ENCODE measurements around the gene GUCY1A1.
"Not testable (repeated sequence)": the region's sequence is repeated elsewhere in the genome, so short reads cannot be mapped to it uniquely, and the experiment has no call there.

Gene GUCY1A1, protein sequence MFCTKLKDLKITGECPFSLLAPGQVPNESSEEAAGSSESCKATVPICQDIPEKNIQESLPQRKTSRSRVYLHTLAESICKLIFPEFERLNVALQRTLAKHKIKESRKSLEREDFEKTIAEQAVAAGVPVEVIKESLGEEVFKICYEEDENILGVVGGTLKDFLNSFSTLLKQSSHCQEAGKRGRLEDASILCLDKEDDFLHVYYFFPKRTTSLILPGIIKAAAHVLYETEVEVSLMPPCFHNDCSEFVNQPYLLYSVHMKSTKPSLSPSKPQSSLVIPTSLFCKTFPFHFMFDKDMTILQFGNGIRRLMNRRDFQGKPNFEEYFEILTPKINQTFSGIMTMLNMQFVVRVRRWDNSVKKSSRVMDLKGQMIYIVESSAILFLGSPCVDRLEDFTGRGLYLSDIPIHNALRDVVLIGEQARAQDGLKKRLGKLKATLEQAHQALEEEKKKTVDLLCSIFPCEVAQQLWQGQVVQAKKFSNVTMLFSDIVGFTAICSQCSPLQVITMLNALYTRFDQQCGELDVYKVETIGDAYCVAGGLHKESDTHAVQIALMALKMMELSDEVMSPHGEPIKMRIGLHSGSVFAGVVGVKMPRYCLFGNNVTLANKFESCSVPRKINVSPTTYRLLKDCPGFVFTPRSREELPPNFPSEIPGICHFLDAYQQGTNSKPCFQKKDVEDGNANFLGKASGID

DNA sequence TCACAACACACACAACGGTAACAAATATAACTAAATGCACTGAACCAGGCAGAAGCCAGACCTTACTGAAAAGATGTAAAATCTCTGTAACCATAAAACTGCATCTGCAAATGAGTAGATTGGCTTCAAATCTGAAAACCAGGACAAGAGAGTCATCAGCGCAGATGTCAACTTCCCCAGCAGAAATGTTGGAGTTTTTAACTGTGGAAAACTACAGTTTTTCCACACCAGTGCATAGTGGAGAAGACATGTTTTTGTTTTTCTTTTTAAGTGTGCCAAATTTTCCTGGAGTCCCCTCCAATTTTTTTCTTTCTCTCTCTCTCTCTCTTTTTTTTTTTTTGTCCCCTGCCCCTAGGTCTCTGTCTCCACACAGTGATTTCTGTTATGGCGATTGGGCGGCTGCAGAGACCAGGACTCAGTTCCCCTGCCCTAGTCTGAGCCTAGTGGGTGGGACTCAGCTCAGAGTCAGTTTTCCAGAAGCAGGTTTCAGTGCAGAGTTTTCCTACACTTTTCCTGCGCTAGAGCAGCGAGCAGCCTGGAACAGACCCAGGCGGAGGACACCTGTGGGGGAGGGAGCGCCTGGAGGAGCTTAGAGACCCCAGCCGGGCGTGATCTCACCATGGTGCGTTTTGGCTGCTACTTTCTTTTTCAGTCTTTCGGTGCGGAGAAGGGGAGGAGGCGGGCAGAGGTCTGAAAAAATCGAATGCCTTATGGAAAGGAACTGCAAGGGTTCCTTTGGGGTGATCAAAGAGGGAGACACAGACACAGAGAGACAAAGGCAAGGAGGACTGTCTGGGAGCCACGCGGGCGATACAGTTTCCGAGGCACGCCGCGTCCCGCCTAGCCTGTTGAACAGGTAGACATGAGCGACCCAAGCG, at the start of gene GUCY1A1:
TSS of gene GUCY1A1 (plus strand) at position 505 of the 878 bp plus-strand sequence. CDS start 30,020 bp downstream, outside the sequence.
- no peak for DNase-seq

DNA sequence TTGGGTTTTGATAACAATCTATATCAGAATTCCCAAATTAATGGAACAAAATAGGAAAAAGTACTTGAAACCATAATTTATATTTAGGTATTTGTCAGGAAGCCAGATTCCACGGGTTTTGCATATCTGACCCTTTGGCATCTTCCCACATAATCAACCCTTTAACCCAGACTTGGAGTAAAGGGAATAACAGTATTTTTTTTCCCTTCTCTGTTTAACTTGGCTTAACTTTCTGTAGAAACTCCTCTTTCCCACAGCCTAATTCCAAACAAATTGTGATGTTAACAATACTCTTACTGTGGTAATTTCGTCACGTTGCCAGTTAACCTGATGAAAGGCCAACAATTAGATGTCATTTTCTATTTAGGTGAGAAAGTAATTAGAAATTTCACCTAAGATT, 49.4 kb upstream of the GUCY1A1 start:
- DNase-seq = no peak

DNA sequence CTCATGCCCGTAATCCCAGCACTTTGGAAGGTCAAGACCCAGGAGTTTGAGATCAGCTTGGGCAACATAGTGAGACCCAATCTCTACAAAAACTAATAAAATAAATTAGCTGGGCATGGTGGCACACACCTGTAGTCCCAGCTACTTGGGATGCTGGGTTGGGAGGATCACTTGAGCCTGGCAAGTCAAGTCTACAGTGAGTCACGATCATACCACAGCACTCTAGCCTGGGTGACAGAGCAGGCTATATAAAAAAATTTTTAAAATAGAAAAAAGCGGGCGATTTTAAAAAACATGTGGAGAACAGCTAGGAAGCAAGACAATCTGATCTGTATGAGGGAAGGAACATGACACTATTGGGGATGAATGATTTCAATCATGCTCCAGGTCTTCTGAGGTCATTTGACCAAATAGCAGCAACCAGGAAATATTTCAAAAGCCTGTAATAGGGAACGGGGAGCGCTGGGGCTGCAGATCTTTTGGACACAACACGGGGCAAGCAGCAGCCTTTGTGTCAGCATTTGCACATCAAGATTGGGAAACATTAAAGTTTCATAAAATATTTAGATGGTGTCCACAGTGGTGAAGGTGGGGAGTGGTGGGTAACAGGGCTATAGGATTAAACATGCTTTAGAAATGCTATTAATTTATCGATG, 48.3 kb upstream of the GUCY1A1 start:
- no peak for DNase-seq

DNA sequence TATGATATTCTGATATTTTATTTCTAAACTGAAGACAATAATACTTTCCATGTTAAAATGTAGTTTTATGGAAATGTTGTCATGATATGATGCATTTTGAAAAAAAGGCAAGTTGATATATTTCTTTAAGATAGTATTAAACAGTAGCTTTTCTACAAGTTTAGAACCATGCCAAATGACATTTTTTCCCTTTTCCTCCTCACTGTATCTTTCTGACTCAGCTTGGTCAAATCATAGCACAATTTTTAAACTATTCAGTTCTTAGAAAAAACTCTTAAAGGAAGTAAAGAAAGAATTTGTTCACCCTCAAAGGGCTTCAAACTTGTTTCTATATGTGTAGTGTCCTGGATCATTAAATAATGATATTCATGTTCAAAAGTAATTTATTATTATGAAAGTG, 46.0 kb upstream of the GUCY1A1 start:
- no peak for DNase-seq

DNA sequence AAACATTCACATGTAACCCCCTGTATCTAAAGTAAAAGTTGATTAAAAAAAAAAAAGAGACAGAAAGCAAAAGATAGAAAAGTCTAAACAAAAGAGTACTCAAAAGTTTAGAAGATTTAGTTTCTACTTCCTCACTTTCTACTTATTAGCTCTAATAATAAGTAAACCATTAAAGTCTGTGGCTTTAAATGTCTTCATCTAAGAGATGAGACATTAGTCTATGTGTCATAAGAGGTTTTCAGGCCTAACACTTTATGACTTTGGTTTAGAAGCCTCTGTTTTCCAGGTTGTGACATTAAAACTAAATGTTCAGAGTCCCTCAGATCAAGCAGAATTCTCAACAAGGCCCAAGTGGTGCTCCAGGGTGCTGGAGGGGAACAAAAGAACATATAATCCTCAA, 42.2 kb upstream of the GUCY1A1 start:
- no peak for DNase-seq

DNA sequence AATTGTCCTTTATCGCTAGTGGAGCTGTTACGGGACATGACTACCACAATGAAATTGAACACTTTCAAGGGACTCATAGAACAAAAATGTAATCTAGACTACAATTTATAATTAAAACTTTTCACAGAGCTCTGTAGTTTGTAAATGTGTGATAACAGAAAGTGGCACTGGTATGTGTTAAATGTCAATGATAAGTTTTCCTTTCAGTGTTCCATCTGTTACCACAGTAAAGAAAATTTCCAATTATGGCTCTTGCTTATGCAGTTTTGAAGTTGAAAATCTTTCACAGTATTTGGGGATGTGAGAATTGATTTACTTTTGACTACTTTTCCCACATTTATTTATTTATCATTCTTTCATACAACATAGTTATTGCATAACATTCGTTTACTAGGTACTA, 40.1 kb upstream of the GUCY1A1 start:
- DNase-seq = no peak

DNA sequence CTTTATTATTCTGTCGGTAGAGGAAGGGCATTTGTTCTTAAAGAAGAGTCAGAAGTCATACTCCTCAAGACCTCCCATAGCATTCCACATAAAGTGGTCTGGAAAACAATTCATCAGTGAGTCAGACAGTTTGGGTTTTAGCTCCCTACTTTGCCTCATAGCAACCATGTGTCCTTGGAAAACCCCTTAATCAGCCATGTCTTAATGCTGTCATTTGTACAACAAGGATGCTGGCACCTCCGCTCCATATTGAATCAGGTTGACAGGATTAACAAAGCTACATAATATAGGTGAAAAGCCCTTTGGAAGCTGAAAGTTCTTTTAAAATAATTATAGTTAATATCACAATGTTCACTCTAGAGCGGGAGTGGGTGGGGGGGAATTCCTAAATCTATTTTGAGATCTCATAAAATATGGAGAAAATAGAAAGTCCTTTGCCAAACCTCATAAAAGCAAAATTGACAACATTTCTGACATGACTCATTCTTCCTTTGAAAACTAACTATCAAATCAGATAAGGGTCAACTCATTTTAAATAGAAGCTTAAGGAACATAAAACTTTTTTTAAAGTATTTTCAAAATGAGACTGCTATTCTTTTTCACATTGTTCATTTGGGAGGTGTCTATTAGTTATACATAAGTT, 37.3 kb upstream of the GUCY1A1 start:
- DNase-seq = no peak

DNA sequence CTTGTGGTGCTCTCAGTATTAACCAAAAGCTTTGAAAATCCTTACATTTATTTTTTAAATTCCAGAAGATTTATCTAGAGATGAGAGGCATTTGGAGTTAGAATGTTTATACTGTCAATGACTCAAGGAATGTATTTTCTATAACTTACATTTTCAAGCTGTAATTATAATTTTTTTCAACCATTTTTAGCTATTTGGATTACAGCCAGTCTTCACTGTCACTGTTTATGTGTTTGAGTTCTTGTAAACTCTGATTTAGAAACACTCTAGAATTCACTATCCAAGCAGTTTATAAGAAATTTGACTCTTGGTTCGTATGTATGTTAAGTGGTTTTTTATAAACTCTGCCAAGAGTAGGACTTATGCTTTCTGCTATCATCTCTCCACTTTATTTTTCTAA, 36.7 kb upstream of the GUCY1A1 start:
- no peak for DNase-seq

DNA sequence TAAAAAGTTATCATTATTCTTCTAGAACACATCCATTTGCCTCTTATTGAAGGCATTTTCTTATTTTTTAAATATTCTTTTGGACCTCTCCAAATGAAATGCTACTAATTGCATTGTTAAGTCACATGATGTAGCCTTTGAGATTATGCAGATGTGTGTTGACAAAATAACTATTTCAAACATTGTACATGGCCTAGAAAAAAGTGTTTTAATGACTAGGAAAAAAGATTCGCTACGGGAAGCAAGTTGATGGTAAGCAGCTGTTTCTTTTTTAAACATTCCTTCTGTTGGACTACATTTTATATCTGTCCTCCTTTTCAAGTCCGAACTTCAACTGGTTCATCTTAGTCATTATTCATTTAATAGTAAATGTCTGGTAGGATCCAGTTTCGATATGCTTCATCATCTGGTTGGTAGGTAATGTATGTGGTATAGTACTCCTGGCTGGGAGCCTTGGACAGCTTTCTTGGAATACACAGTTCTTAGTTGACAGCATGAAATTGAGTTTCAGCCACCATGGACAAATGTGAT, 34.3 kb upstream of the GUCY1A1 start:
- no peak for DNase-seq

DNA sequence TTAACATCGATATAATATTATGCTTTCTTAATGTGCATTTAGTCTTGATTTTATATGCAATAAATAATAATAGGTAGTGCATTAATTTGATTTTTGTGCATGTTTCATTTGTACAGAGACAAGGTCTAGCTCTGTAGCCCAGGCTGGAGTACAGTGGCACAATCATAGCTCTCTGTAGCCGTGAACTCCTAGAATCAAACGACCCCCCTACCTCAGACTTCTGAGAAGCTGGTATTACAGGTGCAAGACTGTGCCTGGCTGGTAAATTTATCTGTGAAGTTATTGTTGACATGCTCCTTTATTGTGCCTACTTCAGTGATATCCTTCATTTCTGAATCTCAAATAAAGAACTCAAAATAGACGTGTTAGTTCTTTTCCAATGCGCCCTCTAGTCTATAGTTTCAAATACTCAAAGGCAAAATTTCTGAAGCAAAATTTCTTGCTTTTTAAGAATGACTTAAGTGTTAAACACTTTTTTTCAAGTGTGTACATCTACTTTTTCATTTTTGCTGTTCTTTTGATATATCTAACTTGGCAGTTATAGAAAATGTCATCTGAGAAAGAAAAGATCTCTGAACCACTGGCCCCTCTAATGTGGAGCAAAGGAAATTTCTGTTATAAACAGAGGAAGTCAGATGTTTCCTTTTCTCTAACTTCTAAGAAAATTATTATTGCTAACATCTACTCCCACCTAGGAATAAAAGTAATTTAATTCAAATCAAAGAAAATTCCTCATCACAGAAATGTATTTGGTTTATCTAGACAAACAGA, 28.3 kb upstream of the GUCY1A1 start:
- no peak for DNase-seq

DNA sequence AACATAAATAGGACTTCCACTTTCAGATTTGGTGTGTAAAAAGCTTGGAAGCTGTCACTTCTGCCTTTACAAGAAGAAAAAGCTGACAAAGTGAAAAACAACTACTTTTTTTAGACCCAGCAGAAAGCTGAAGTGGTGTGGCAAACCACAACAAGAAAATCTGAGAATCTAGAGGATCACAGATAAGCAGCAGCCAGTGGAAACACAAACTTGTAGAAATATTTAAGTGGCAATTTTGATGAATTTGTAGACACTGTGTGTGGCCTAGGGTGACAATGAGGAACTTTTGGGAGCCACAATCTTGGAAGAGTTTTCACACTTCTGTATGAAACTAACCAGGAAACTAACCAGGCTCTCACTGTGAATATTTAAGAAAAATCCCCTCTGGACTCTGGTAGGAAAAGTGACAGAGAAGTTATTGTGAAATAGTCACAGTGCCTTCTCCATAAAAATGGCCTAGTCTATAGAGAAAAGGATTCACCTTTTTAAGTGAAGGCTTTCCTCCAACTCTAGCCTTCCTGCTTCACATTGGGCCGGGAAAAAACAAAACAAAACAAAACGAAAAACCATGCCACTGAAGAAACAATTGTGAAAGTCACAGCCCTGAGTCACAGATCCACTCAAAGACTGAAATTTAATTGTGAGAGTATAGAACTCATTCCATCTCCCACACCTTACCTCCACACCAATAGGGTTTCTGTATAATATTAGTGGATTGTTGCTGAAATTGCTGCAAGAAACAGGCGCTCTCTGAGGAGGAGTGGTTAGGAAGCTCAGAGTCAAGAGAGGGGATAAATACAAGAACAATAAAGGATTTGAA, 26.7 kb upstream of the GUCY1A1 start:
- no peak for DNase-seq

DNA sequence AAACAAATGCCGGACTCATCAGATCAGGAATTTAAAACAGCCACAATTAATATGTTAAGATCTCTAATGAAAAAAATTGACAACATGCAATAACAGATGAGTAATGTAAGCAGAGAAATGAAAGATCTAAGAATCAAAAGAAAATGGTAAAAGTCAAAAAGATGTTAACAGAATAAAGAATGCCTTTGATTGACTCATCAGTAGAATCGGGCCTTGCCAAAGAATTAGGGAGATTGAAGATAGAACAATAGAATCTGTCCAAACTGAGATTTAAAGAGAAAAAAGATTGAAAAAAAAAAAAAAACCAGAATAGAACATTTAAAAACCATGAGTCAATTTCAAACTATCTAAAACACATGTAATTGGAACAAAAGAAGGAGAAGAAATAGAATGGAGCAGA, 25.9 kb upstream of the GUCY1A1 start:
- no peak for DNase-seq

DNA sequence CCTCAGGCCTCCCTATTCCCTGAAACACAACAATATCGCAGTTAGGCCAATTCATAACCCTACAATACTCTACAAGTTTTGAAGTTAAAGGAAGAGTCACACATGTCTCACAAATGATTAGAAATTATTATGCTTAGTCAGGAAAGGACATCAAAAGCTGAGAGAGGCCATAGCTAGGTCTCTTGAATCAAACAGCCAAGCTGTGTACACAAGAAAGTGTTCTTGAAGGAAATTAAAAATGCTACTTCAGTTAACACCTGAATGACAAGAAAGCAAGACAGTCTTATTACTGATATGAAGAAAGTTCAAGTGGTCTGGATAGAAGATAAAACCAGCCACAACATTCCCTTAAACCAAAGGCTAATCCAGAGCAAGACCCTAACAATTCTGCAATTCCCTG, 23.6 kb upstream of the GUCY1A1 start:
- no peak for DNase-seq

DNA sequence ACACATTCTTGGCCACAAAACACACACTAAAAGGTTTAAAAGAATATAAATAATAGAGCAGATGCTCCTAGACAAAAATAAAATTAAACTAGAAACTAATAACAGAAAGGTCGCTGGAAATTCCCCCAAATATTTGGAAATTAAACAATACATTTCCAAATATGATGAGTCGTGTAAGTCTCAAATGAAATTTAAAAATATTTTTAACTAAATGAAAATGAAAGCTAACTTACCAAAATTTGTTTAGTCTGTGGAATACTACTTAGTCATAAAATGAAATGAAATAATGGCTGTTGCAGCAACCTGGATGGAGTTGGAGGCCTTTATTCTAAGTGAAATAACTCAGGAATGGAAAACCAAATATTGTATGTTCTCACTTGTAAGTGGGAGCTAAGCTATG, 20.6 kb upstream of the GUCY1A1 start:
- no peak for DNase-seq

DNA sequence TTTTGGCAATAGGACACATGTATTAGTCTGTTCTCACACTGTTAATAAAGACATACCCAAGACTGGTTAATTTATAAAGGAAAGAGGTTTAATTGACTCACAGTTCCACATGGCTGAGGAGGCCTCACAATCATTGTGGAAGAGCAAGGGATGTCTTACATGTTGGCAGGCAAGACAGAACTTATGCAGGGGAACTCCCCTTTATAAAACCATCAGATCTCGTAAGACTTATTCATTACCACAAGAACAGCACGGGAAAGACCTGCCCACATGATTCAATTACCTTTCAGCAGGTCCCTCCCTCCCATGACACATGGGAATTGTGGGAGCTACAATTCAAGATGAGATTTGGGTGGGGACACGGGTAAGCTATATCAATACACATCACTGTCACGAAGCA, 15.9 kb upstream of the GUCY1A1 start:
- DNase-seq = not testable (repeated sequence)

DNA sequence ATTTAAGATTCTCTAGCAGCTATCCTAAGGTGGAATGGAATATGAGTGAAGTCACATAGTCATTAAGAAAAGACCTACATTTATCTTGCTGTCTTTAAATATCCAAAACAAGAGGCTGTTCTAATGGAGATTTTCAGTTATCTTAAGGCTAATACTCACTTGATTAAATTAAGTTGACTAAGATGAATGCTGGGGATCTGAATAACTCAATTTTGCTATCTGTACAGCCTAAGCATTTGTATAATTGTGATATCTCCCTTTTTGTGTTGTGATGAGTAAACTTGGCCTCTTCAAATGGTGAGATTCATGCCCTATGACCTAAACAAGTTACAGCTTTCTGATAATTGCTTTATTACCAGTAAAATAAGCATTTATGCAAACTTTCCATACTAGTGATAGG, 13.6 kb upstream of the GUCY1A1 start:
- DNase-seq = no peak

DNA sequence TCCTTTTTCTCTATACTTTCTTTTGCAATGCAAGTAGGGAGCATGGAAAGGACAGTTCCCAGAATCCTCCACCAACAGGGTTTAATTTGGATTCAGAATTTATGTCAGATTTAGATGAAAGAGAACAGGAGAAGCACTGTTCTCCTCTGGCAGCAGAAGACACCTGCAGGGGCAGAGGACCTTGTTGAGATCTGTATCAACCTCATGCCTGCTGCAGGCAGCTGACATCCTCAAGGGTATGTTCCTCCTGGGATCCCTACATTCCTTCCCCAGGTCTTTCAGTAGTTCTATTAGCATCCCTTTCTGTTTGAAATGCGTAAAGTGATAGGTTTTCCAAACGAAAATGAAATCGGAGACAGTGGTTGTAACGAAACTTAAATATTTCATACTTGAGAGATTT, 10.6 kb upstream of the GUCY1A1 start:
- no peak for DNase-seq

DNA sequence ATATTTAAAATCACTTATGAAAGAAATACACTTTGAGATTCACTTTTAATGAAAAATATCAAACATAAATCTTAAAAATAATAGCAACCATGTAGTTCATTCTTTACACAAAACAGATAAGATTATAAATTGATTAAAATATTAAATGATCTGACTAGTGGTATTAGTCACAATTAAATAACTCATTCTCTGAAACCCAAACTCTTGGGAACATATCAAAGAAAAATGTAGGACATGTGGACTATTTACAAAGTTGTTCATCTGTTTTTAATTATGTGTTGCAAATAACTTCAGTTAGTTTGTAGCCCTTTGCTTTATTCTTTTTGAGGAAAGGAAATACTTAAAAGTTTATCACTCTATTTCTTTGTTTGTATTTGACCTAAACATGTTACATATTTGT, 9.5 kb upstream of the GUCY1A1 start:
- DNase-seq = no peak

DNA sequence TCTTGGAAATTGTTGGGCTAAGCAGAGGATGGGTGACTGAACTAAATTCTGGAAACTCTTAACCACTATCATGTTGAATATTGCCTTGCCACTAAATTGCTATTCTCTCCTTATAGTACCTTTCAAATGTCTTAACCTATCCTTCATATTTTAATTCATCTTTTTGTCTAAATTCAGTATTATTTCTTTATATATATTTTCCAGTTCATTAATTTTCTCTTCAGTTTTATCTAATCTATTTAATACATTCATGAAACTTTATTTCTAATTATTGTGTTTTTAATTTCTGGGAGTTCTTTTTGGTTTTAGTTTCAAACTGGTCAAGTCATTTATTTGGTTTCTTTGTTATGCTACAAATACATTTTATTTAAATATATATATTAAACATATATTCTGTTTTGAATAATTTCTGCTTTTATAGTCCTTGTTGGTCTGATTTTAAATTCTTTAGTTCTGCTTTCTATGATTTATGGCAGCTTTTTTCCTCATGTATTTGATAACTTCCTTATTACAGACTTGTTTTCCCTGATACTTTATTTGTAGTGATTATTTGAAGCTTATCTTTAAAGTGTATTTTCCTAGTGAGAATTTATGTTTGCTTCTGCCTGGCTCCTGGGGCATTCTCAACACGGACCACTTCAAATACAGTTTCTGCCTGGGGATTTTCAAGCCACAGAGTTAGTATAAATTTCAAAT, 8.5 kb upstream of the GUCY1A1 start:
- DNase-seq = no peak

DNA sequence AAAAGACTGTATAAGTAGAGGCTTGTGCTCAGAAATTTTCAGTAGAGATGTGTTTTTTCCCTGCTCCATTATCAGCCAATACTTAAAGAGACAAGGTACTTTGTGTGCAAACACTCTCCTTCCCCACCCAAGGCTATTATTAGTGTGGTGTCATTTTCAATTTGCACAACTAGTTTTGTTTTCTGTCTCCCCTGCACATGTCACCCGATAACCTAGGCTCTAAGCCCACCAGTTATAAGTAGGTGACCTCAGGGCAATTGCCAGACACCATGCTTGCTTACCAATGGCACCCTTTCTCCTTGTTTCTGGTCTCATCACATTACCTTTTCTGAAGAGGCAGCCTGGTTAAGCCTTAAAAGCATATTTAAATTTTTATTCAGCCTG, 8.0 kb upstream of the GUCY1A1 start:
- DNase-seq = no peak

All from NCI-H2029 treated with DMSO at 0.1 percent for 48 hours (cell line).